Fibroblast of skin of left biceps (primary cell): ENCODE results near the gene WDR18.
"Not testable (repeated sequence)": the region's sequence is repeated elsewhere in the genome, so short reads cannot be mapped to it uniquely, and the experiment has no call there.

Source experiments
- DNase-seq, 2 experiments: peaks; one replicate each; pipeline ENCODE4 v3.0.0-alpha.2; 2013; ENCODE audit warnings: low read depth in 2 of 2

WDR18 gene

GRCh38 chr19:1019980-1020867, 36.1 kb downstream of the WDR18 start:
- no peak for DNase-seq

GRCh38 chr19:1020868-1021425, 36.8 kb downstream of the WDR18 start, which contains the start of gene TMEM259:
Gene TMEM259, minus strand, starts transcription at chr19:1021123. Its CDS starts 127 bp downstream, at chr19:1020996.
- peak; percentile 95 to 96 for DNase-seq

- not testable (repeated sequence) for DNase-seq
Measured at GRCh38 chr19:1023883-1024188, 39.7 kb downstream of the WDR18 start.

- DNase-seq: not testable (repeated sequence)
Measured at GRCh38 chr19:1025080-1025479, 40.9 kb downstream of the WDR18 start.

GRCh38 chr19:1025960-1026782, 42.0 kb downstream of the WDR18 start, which contains the start of gene CNN2:
Gene CNN2, plus strand, starts transcription at chr19:1026608. Its CDS starts 54 bp downstream, at chr19:1026662.
- peak in 1 of 2 experiments; percentile 62 for DNase-seq

GRCh38 chr19:1026783-1027649, 42.9 kb downstream of the WDR18 start:
- DNase-seq: no peak

- no peak for DNase-seq
Measured at GRCh38 chr19:1027650-1028061, 43.5 kb downstream of the WDR18 start.

- peak; percentile 95 to 96 for DNase-seq
Measured at GRCh38 chr19:1028062-1028926, 44.1 kb downstream of the WDR18 start.

- no peak for DNase-seq
Measured at GRCh38 chr19:1032264-1032867, 48.2 kb downstream of the WDR18 start.

- no peak for DNase-seq
Measured at GRCh38 chr19:1035998-1036621, 52.0 kb downstream of the WDR18 start.

- DNase-seq: no peak
Measured at GRCh38 chr19:1037621-1038064, 53.5 kb downstream of the WDR18 start.

- DNase-seq: no peak
Measured at GRCh38 chr19:1038978-1039645, 55.0 kb downstream of the WDR18 start.

- peak; percentile 92 to 94 for DNase-seq
Measured at GRCh38 chr19:1039646-1040475, 55.7 kb downstream of the WDR18 start, which contains the start of gene ABCA7. Gene ABCA7, plus strand, starts transcription at chr19:1040107. Its CDS starts 1,255 bp downstream, at chr19:1041362.

GRCh38 chr19:1040476-1041271, 56.5 kb downstream of the WDR18 start:
- peak; percentile 85 to 86 for DNase-seq

- DNase-seq: no peak
Measured at GRCh38 chr19:1041272-1041834, 57.2 kb downstream of the WDR18 start.
